Thoracic aorta endothelial cell (primary cell): ENCODE measurements around the gene NXPH4. TPM values are rescaled to one million over a fixed set of nuclear protein-coding genes. Genes with fewer than 3 reads are reported as not detected.

Experiments
- small RNA-seq: library from RNA; depleted of rRNA; stranded (forward); fragments of <200 nt; gene quantifications from one replicate; pipeline ENCODE3, GENCODE V24; 2012
- total RNA-seq: library from RNA; depleted of rRNA; stranded (reverse); fragments of >200 nt; gene quantifications from 2 replicates; pipeline ENCODE4 v1.2.3, GENCODE V29; 2012

Gene NXPH4
- 0.13 and 0.14 TPM in 2 replicates for total RNA-seq

DNA sequence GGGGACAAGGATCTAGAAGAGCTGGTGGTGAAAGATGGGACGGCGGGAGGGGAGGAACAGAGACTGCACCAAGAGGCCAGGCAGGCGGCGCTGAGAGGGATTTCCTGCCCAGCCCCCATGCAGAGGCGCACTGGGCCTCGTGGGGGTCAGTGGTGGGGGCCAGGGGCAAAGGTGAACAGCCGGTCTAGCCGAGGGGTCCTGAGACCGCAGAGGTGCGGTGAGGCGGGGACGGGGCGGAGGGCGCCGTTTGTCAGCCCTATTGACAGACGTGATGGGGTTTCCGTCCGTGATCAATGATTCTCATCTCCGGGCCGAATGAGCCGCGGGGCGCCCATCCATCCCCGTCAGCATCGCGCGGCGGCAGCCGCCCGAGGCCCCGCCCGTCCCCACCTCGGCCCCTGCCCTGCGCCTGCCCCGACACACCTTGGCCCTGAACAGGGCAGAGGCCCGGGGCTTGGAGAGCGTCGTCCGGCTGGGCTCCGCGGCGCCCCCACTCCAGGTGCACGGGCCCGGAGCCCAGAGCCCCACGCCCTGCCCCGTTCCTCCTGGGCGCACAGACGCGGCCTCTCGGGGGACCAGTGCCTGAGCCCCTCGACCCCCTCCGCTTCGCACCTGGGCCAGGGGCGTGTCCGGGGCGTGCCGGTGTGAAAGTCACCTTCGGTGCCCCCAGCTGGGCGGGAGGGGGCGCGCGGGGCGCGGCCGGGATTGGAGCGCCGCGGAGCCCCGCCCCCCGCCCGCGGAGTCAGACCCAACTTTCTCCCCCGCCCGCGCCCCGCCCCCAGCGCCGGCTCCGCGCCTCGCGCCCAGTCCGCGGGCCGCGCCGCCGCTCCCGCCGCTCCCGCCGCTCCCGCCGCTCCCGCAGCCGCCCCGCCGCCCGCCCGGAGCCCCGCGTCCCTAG is at the start of gene NXPH4:
Gene NXPH4, plus strand, starts transcription at position 781 of the 898 bp plus-strand sequence. CDS start 176 bp downstream, outside the sequence.

DNA sequence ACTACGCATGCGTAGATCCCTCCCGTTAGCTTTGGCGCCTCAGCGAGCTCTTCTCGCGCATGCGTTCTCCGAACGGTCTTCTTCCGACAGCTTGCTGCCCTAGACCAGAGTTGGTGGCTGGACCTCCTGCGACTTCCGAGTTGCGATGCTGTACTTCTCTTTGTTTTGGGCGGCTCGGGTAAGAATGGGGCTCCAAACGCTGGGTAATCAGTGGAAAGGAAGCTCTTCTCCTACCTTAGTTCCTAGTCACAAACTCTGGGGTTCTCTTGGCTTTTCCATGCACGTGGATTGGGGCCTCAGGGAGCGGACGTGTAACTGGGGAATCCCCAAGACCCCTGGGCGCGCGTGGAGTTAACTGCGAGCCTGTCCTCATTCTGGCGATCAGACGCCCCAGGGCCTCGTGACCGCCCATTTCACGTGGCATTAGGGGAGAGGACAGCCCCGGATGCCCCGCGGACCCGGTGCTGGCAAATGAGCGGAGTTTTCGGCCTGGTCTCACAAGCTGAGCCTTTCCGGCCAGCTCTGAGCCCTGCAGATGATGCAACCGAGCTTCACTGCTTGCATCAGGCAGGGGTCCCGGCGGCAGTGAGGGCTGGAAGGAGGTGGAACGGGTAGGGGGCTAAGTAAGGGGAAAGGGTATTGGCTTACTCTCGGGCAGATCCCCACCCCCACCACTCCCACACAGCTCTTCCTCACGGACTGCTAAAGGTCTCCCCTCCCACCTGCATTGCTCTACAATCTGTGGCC is 13.2 kb downstream of the NXPH4 start, which contains the start of gene SHMT2:
Gene SHMT2, plus strand, starts transcription at position 78 of the 747 bp plus-strand sequence. Its CDS starts 68 bp downstream, at position 146.

DNA sequence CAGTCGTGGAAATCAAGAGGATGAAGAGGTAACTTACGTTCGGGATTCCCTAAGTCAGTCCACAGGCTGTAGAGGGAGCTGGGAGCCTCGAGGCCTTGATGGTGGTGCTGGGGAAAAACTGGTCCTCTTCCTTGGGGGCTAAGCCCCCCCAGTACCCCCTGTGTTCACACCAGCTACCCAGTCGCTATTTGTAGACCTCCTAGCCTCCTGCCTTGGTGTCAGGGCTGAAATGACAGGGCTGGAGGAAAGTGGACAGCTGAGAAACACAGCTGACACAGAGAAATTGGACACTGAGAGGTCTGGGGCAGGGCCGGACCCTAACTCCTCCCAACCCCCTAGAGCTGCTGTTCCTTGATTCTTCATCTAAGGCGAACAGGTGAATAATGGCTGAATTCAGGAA is 34.4 kb downstream of the NXPH4 start, which contains the start of gene STAC3:
Gene STAC3, minus strand, starts transcription at position 232 of the 400 bp plus-strand sequence. CDS start 1,551 bp downstream, outside the sequence.

Small RNAs within 50 kb of the gene (small RNA-seq; reads per million reads assigned to genes)
- not detected for gene MIR1228

Other genes with a start within 250 kb of the NXPH4 start
- 9.8 and 10.3 TPM in 2 replicates for gene ZBTB39, start 210.2 kb upstream of the NXPH4 start, total RNA-seq
- gene TAC3, start 200.3 kb upstream of the NXPH4 start, total RNA-seq = 0.14 TPM in 1 of 2 replicates, not detected in the other
- 0.07 TPM in 1 of 2 replicates, not detected in the other for gene MYO1A, start 166.7 kb upstream of the NXPH4 start, total RNA-seq
- 18.0 and 25.7 TPM in 2 replicates for gene NEMP1, start 138.0 kb upstream of the NXPH4 start, total RNA-seq
- 8.3 and 9.8 TPM in 2 replicates for gene NAB2, start 127.7 kb upstream of the NXPH4 start, total RNA-seq
- gene STAT6, start 105.4 kb upstream of the NXPH4 start, total RNA-seq = 70.3 and 79.0 TPM in 2 replicates
- gene LRP1, start 88.3 kb upstream of the NXPH4 start, total RNA-seq = 2.9 and 4.8 TPM in 2 replicates
- not detected in 2 replicates for gene LRP1-AS, start 69.2 kb upstream of the NXPH4 start, total RNA-seq
- 168 and 252 TPM in 2 replicates for gene SHMT2, start 12.9 kb downstream of the NXPH4 start, total RNA-seq
- gene STAC3, start 34.4 kb downstream of the NXPH4 start, total RNA-seq = not detected in 2 replicates
- 18.1 and 21.4 TPM in 2 replicates for gene R3HDM2, start 214.2 kb downstream of the NXPH4 start, total RNA-seq
- gene INHBC, start 218.0 kb downstream of the NXPH4 start, total RNA-seq = not detected in 2 replicates
- gene INHBE, start 238.5 kb downstream of the NXPH4 start, total RNA-seq = not detected in 2 replicates
- 0.07 TPM in 1 of 2 replicates, not detected in the other for gene GLI1, start 243.0 kb downstream of the NXPH4 start, total RNA-seq